HG02678 (cell line): ENCODE measurements around the gene IL1RAPL1.

Experiments used
- ATAC-seq: cut with Tn5 transposase; IDR thresholded peaks from one replicate; pipeline ENCODE4 v1.9.1; 2021; ENCODE audit warnings: mild to moderate bottlenecking, moderate library complexity; ENCODE audit not compliant: unreplicated experiment

IL1RAPL1 gene

GRCh38 chrX:28586981-28587551 is at the start of gene IL1RAPL1:
Gene IL1RAPL1 (plus strand): TSS chrX:28587446.
- no peak for ATAC-seq

DNA sequence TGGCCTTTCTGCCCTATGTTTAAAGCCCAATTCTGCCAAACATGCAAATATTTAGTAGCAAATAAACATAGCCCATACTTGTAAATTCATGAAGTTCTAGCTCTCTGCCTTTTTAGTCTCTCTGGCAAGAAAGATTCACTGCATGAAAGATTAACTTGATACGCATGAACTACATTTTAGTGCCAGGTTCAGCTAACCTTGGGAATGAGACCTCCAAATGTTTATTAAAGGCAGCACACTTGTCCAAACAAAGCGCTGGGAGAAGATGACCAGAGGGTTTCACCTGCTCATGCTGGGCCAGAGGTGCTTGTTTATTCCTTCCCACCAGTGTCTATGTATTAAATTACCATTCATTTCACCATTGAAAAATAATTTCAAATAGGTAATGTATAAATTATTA is 44.5 kb upstream of the IL1RAPL1 start:
- no peak for ATAC-seq

- ATAC-seq, result no peak
Observed at GRCh38 chrX:28549838-28550237, 37.4 kb upstream of the IL1RAPL1 start.

DNA sequence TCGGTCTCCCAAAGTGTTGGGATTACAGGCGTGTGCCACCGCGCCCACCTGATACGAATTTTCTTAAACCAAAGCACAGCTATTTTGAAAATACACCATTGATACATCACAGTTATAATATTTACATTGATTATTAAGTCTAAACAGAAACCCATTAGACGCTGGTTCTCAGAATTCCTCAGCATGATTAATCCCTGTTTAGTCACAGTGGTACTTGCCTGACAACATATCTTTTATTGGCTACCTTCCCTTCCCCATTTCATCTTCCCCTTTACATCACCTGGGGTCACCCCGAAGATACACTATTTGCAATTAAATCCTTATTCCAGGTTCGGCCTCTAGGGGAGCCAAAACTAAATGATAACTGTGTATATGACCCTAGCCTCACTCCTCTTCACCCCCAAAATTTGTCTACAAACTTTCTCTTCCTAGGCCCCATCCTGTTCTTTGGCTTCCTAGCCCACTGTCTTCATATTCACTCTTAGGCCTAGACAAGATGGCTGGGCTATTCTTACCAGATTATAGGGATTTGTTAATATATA is 36.8 kb upstream of the IL1RAPL1 start:
- ATAC-seq, result no peak

DNA sequence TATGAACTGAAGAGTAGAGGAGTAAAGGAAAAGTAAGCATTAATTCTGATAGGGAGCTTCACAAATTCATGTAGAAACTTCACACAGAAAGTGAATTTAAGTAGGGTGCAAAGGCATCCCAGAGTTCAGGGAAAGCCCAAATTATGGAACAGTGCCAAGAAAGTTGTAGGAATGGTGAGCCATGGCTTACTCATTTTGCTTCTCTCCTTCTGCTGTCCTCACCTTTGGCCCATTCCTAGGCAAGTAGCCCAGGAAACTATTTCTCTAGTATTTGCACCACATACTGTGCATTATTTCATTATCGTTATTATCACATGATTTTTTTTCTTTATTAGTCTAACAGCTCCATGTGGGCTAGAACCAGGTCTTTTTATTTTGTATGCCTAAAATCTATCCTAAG is 34.9 kb upstream of the IL1RAPL1 start:
- no peak for ATAC-seq

DNA sequence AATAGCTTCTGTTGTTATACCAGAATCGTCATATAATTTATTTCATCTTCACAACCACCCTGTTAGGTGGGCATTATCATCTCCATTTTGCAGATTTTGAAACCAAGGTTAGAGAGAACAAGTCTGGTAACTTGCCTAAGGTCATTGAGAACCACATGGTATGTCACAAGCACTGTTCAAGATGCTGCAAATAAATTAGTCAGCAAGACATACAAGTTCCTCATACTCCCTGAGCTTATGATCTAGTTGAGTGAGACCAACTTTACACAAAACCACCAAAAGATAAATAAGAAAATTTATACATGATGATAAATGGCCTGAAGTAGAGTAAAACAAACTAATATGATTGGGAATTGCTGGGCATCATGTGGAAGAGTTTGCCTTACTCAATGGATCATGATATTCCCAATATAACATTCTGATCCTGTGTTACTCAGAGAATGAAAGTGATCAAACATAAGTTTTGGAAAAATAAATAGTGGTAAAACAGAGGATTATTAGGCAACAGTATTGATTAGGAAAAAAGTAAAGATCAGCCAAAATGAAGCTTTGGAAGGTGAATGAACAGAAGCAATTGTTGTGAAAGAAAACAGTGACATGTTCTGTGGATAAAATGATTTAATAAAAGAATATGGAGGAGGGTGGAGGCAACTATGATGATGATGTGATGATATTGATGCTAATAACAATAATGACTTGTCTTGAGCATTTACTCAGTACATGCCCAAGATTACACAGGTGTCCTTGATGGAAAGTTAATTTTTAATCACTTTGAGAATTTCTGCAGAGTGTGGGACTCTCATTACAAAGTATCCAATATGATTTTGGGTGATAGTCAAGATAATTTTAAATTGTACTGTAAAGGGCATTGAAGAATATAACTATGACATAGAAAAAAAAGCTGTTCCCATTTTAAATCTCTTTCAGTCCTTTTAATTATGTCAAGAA is 34.1 kb upstream of the IL1RAPL1 start:
- ATAC-seq, result no peak

DNA sequence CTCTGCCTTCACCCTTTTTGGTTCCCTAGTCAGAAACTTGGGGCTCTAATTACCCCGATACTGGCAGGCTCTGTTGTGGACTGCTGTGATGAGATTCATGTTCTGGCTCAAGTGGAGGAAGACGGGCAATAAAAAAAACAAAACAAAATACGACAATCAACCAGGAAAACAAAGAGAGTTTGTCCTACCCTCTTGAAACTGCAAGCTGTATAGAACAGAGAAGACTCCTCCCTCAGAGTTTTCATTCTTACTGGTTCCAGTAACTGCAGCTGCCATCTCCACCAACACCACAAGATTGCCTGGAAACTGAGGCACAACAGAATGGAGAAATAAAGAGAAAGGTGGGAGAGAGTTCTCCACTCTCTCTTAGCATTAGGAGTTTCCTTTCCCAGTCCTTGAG is 11.1 kb upstream of the IL1RAPL1 start:
- no peak for ATAC-seq

DNA sequence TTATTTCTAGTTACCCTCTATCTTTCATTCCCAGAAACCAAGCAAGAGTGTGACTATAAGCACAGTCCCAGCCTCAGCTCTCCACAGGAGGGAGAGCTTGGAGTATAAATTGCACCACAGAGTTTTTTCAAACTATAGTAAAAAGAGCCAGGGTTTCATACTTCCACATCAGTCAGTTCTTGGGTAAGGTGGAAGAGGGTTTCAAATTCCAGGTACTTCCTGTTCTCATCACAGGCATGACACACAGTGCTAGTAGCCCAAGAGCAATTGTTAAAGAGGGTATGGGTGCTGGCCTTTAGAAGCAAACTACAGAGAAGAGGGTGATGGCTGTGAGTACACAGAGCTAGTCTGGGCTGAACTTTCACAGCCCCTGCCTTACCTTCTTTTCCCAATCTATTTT is 5.7 kb upstream of the IL1RAPL1 start:
- ATAC-seq, result no peak

GRCh38 chrX:28582511-28582910 is 4.7 kb upstream of the IL1RAPL1 start:
- no peak for ATAC-seq

- no peak for ATAC-seq
Observed at GRCh38 chrX:28584025-28584424, 3.2 kb upstream of the IL1RAPL1 start.

DNA sequence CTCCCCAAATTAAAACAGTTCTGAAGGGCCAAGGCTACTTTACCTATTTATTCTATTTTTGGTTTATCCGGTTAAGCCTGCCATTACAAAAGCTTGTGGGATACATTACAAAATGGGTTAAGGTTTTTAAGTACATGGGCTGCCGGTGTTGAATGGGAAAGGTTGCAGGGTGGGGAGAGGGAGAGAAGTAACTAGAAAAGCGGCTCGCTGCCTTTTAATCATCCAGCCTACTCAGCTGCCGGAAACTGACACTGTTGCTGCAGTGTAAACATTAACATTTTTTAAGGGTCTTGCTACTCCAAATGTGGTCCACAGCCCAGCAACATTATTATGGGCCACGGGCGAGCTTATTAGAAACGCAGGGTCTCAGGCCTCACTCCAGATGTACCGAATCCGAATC is 1.5 kb upstream of the IL1RAPL1 start:
- no peak for ATAC-seq

DNA sequence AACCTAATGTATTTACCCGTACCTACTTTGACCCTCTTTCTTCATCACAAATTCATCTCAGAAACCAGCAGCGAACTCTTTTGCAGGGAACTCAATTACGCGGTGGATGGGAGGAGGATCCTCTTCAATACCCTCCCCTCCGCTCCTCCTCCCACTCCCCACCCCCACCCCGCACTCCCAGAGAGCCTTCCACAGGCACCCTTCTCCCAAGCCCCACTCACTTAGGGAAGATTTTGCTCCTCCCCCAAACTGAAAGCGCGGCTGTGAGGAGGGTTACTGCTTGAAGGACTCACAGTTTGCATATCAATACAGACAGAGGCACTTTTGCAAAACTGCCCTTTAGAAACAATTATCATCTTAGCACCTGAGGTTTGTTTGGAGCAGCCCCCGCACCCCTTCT is 960 bp upstream of the IL1RAPL1 start:
- no peak for ATAC-seq

DNA sequence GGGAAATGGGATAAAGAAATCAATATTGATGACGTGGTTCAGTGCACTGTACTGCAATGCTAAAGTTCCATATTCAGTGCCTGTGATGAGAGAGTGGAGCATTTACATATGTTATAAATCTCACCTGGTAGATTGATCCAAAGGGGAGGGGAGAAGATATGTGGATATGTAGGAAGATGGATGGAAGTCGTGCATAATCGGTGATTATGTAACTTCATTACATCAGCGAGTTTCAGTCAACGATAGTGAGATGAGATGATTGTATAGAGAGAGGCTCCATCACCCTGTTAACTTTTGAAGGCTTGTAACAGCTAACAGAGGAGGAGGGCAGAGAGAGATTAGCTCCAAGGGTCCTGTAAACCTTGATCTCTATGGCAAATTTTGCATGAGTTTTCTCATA is 1.8 kb downstream of the IL1RAPL1 start:
- no peak for ATAC-seq

DNA sequence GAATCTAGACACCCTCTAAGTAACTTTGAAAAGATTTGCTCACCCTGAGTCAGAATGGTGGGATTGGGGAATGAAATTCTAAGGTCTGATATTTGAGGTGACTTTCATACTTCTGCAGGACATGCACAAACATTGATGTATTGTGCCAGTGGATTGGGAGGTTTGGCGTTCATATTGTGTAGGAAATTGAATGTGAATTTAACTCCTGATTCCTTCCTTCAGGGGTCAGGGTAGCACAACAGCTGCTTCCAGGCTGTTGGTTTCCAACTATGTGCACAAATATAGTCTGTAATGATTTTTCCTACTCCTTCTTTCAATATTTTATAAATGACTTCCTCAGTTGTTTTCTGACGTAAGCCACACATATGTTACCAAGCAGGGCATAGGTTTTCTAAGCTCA is 3.1 kb downstream of the IL1RAPL1 start:
- ATAC-seq, result no peak

DNA sequence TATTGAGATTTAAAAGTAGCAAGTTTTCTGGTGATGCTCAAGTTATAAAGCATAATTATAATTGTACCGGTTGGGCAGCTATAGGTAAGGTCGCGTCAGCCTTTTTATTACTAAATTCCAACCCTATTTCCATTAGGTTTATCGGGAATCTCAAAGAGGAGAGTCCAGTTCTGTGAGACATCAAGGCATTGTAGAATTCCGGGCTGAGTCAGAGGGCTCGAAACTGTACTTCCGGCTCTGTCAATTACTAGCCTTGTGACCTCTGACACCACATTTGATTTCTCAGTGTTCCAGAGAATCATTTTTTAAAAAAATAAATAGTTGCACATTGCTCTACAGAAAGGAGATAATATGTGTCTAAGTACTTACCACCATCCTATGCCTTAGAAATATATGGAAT is 4.3 kb downstream of the IL1RAPL1 start:
- no peak for ATAC-seq

DNA sequence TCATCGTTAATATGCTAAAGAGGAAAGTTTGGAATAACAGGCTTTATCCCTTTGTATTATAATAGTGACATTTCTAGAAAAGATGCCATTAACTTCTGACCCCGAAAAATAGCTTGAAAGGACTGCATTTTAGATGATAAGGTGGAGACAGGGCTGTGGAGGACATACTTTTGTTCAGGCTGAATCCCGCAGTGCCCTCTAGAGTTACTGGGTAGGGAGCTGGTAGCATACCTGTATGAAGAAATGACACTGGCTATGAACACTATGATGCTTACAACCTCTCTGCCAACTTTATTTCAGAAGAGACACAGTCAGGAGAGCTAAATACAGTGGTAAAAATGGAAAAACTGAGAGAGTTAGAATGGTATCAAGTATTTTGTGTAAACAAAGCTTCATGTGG is 8.1 kb downstream of the IL1RAPL1 start:
- no peak for ATAC-seq

DNA sequence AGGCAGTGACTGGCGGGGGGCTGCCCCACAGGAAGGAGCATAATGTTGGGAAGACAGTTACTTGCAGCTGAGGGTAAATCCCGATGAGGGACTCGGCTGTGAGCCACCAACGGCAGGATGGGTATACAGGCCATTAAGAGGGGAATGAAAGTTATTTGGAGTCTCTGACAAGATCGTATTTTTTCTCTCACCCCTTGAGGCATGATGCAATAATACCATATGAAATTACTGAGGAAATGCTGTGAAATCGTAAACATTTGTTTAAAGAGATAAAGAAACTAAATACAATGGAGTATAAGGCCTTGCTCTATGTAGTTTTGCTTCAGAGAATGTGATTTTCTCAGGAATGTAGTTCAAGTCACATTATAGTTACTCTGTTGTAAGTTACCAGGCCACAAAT is 12.7 kb downstream of the IL1RAPL1 start:
- ATAC-seq, result no peak

GRCh38 chrX:28609003-28609402 is 21.8 kb downstream of the IL1RAPL1 start:
- no peak for ATAC-seq

DNA sequence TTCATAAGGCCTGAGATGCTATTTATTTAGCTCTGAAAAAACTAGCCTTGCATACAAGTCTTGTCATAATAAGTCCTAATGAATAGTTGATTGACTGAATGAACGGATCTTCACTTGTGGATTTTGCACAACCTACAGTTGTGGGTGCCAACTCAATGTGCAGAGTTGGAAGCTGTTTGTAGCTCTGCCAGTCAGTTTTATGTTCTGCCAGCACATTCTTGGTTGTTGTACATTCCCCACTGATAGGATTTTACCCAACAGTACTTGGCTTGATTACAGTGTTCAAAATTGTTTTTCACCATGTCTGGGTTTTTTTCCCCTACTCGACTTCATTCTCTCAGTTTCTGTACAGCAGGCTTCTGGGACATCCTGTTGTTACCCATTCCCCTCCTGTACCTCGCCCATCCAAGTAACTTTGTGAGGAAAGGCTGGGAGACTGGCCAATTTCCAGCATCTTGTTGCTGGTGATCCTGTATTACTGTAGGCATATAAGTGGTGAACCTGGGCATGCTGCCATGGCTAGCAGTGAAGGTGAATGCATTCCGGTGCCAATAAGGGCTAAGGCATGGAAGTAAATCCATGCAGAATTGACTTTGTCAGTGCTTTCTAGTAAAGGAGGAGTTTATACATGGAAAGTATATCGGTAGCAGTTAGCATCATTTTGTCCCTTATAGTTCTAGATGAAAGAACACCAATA is 22.8 kb downstream of the IL1RAPL1 start:
- ATAC-seq, result no peak

GRCh38 chrX:28610746-28611145 is 23.5 kb downstream of the IL1RAPL1 start:
- no peak for ATAC-seq

GRCh38 chrX:28613558-28613957 is 26.3 kb downstream of the IL1RAPL1 start:
- ATAC-seq, result no peak

DNA sequence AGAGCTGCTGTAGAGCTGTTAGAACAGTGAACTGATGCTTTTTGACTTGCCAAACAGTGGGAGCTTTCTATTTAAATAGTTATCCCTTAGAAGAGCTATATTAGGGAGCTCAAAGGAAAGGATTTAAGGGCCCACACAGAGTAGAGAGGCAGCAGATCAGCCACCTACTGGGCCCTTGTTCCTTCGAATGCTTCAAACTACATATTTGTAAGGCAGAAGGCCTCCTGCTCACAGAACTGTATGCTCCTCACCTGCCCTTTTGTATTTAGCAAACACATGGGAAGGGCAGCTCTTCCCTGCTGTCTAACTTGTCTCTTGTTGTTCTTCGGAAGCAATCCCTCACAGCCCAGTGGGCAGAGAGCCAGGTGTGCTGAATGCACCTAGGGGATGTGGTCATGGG is 38.0 kb downstream of the IL1RAPL1 start:
- ATAC-seq, result no peak
